HepG2 (cell line): ENCODE measurements around the gene TACC2. TPM values are rescaled to one million over a fixed set of nuclear protein-coding genes. Genes with fewer than 3 reads are reported as not detected.

Experiments
- ARNT2 ChIP-seq: sonication (generic); formaldehyde crosslinking; IDR thresholded peaks from 2 replicates; pipeline ENCODE4 v1.8.0; 2022; ENCODE audit warnings: mild to moderate bottlenecking, low read depth, missing genetic modification reagents, moderate library complexity
- ARNTL ChIP-seq: sonication (generic); formaldehyde crosslinking; IDR thresholded peaks from 2 replicates; pipeline ENCODE4 v1.4.0; 2020; ENCODE audit warnings: mild to moderate bottlenecking, missing genetic modification reagents
- ATF1 ChIP-seq: IDR thresholded peaks from 2 replicates; pipeline ENCODE4 v1.6.1; 2016; ENCODE audit warnings: mild to moderate bottlenecking, control low read depth
- FOSL2 ChIP-seq: sonication (generic); formaldehyde crosslinking; IDR thresholded peaks from 2 replicates; pipeline ENCODE4 v1.4.0; 2020; ENCODE audit warnings: missing genetic modification reagents
- HDAC1 ChIP-seq: sonication (generic); formaldehyde crosslinking; IDR thresholded peaks from 2 replicates; pipeline ENCODE4 v1.5.1; 2020; ENCODE audit warnings: mild to moderate bottlenecking, missing genetic modification reagents
- IKZF4 ChIP-seq: sonication (generic); formaldehyde crosslinking; IDR thresholded peaks from 2 replicates; pipeline ENCODE4 v1.5.1; 2020; ENCODE audit warnings: borderline replicate concordance, mild to moderate bottlenecking, low read depth, missing genetic modification reagents; ENCODE audit errors: not compliant biosample characterization
- ISX ChIP-seq: sonication (generic); formaldehyde crosslinking; conservative IDR thresholded peaks from 2 replicates; pipeline ENCODE4 v1.5.0; 2020; ENCODE audit warnings: missing genetic modification reagents
- MTA1 ChIP-seq: sonication (generic); formaldehyde crosslinking; IDR thresholded peaks from 2 replicates; pipeline ENCODE4 v1.4.0; 2020; ENCODE audit warnings: missing genetic modification reagents, mild to moderate bottlenecking, borderline replicate concordance
- MXI1 ChIP-seq: IDR thresholded peaks from 3 replicates; pipeline ENCODE4 v1.6.1; 2012; ENCODE audit warnings: low read depth, low read length, inconsistent platforms, borderline replicate concordance
- NFRKB ChIP-seq: fragments of 450-650 bp; IDR thresholded peaks from 2 replicates; pipeline ENCODE4 v1.6.1; 2017
- RAD21 ChIP-seq: fragments of 450-650 bp; formaldehyde crosslinking; IDR thresholded peaks from 2 replicates; pipeline ENCODE4 v1.5.0; 2020; ENCODE audit warnings: mild to moderate bottlenecking
- REL ChIP-seq: sonication (generic); formaldehyde crosslinking; conservative IDR thresholded peaks from 2 replicates; pipeline ENCODE4 v1.8.0; 2022; ENCODE audit warnings: mild to moderate bottlenecking, missing genetic modification reagents, moderate library complexity
- RXRA ChIP-seq: sonication (generic); formaldehyde crosslinking; IDR thresholded peaks from 2 replicates; pipeline ENCODE4 v1.5.1; 2020; ENCODE audit warnings: missing genetic modification reagents
- SOX6 ChIP-seq, 2 experiments: fragments of 450-650 bp in 1 of 2; sonication (generic) in 1 of 2; formaldehyde crosslinking in 1 of 2; IDR thresholded peaks; 2 replicates each; pipeline versions ENCODE4 v1.4.0 to v1.6.1; 2017 to 2020; ENCODE audit warnings: antibody characterized with exemption in 1 of 2, mild to moderate bottlenecking in 1 of 2, missing genetic modification reagents in 1 of 2
- SP4 ChIP-seq: sonication (generic); formaldehyde crosslinking; IDR thresholded peaks from 2 replicates; pipeline ENCODE4 v1.8.1; 2023; ENCODE audit warnings: mild to moderate bottlenecking, missing genetic modification reagents
- ZBTB42 ChIP-seq: sonication (generic); formaldehyde crosslinking; IDR thresholded peaks from 2 replicates; pipeline ENCODE4 v1.5.0; 2020; ENCODE audit warnings: mild to moderate bottlenecking, missing genetic modification reagents
- ZFP36L1 ChIP-seq: sonication (generic); formaldehyde crosslinking; IDR thresholded peaks from 2 replicates; pipeline ENCODE4 v1.8.0; 2022; ENCODE audit warnings: mild to moderate bottlenecking, missing genetic modification reagents, moderate library complexity
- ZFX ChIP-seq: sonication (generic); formaldehyde crosslinking; IDR thresholded peaks from 2 replicates; pipeline ENCODE4 v1.4.0; 2020; ENCODE audit warnings: mild to moderate bottlenecking, low read depth, missing genetic modification reagents, moderate library complexity
- ZNF160 ChIP-seq: sonication (generic); formaldehyde crosslinking; IDR thresholded peaks from 2 replicates; pipeline ENCODE4 v1.8.0; 2022; ENCODE audit warnings: mild to moderate bottlenecking, inconsistent platforms, missing genetic modification reagents
- ZNF264 ChIP-seq: sonication (generic); formaldehyde crosslinking; IDR thresholded peaks from 2 replicates; pipeline ENCODE4 v1.4.0; 2020; ENCODE audit warnings: missing genetic modification reagents
- ZNF274 ChIP-seq: sonication (generic); formaldehyde crosslinking; IDR thresholded peaks from 2 replicates; pipeline ENCODE4 v1.5.1; 2020; ENCODE audit warnings: mild to moderate bottlenecking, missing genetic modification reagents
- ZNF563 ChIP-seq: sonication (generic); formaldehyde crosslinking; IDR thresholded peaks from 2 replicates; pipeline ENCODE4 v1.8.0; 2022; ENCODE audit warnings: mild to moderate bottlenecking, moderate library complexity, missing genetic modification reagents
- ZNF589 ChIP-seq: sonication (generic); formaldehyde crosslinking; conservative IDR thresholded peaks from 2 replicates; pipeline ENCODE4 v1.8.0; 2022; ENCODE audit warnings: mild to moderate bottlenecking, moderate library complexity, missing genetic modification reagents
- ZNF605 ChIP-seq: sonication (generic); formaldehyde crosslinking; IDR thresholded peaks from 2 replicates; pipeline ENCODE4 v1.8.0; 2022; ENCODE audit warnings: mild to moderate bottlenecking, missing genetic modification reagents
- ZNF746 ChIP-seq: sonication (generic); formaldehyde crosslinking; IDR thresholded peaks from 2 replicates; pipeline ENCODE4 v1.8.0; 2022; ENCODE audit warnings: mild to moderate bottlenecking, missing genetic modification reagents
- ZNF775 ChIP-seq: sonication (generic); formaldehyde crosslinking; IDR thresholded peaks from 2 replicates; pipeline ENCODE4 v1.4.0; 2020; ENCODE audit warnings: missing genetic modification reagents, mild to moderate bottlenecking, moderate library complexity, borderline replicate concordance
- ZNF816 ChIP-seq: sonication (generic); formaldehyde crosslinking; IDR thresholded peaks from 2 replicates; pipeline ENCODE4 v1.8.0; 2022; ENCODE audit warnings: missing genetic modification reagents, mild to moderate bottlenecking, borderline replicate concordance
- ZSCAN30 ChIP-seq: sonication (generic); formaldehyde crosslinking; IDR thresholded peaks from 2 replicates; pipeline ENCODE4 v1.5.0; 2020; ENCODE audit warnings: mild to moderate bottlenecking, missing genetic modification reagents
- polyA plus RNA-seq, 8 experiments: library from polyadenylated mRNA; depleted of rRNA in 3 of 8; stranded (reverse) in 7 of 8; unstranded in 1 of 8; fragments of >200 nt; fragmentation: Illumina TruSeq in 4 of 8; extraction: Trizol in 4 of 8; gene quantifications; 2 replicates each; pipeline versions ENCODE4 v1.2.1 to v1.2.3, GENCODE V29; 2011 to 2016; ENCODE audit warnings: low read depth in 4 of 8, missing spikeins in 1 of 8, mixed read lengths in 1 of 8; ENCODE audit not compliant: insufficient read depth in 1 of 8
- total RNA-seq, 5 experiments: library from RNA; depleted of rRNA; stranded (reverse); fragments of >200 nt; fragmentation: Illumina TruSeq; extraction: Trizol; gene quantifications; 2 replicates each; pipeline ENCODE4 v1.2.3, GENCODE V29; 2016; ENCODE audit warnings: low read depth in 1 of 5
- TF ChIP-seq, protein P1 (sequence below): IDR thresholded peaks from 2 replicates; pipeline ENCODE4 v1.6.1; 2016; ENCODE audit warnings: low read depth, borderline replicate concordance
- TF ChIP-seq, protein P2 (sequence below): sonication (generic); formaldehyde crosslinking; conservative IDR thresholded peaks from 2 replicates; pipeline ENCODE4 v1.8.0; 2022; ENCODE audit warnings: mild to moderate bottlenecking, moderate library complexity, missing genetic modification reagents

The TACC2 gene
- total and polyA plus RNA-seq, 2 of the 13 experiments (the other 11 are each of a cell fraction or from before 2014, with no cell fraction given) = 11.8 to 16.0 TPM

DNA sequence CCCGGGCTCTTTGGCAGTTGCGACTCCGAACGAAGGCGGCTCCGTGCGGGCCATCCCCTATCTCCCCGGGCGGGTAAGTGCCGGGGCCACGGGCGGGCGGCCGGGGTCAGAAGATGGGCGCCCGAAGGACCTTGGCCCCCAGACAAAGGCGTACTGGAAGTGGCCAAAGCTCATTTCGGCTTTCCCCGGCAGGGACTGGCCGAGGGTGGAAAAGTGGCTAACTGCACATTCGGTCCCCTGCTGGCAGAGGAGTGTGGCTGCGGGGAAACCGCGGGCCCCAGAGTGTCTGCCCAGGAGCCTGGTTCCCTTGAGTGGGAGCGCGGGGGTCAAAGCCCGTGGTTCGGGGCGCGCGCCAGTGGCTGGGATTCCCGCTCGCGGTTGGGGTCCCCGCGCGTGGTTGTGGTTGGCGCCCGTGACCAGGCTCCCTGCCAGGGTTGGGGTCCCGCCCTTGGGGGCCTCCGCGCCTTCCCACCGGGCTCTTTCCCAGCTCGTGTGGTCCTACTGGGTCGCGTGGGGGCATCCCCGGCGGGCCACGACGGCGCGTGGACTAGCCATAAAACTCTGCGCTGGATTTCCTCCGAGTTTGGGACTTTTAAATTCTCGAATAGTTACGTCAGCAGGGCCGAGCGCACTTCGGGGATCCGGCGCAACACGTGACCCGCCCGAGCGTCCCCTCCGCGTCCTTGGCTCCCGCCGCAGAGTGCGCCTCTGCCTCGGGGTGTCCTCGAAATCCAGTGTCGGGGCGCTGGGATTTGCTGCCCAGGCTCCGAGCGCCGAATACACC lies 124.4 kb downstream of the TACC2 start (continued):
- no peak for TF ChIP-seq SP4
- peak; percentile 38; the same call in 1 of the 2 replicates for TF ChIP-seq ZNF563 (CRISPR knock-in tag)
- peak; percentile 45 for TF ChIP-seq ZNF746 (CRISPR knock-in tag)
- TF ChIP-seq ZNF589 (CRISPR knock-in tag) = peak; percentile 28; the same call in 1 of the 2 replicates
- TF ChIP-seq RXRA (CRISPR knock-in tag) = peak; percentile 59; the same call in 1 of the 2 replicates
- TF ChIP-seq, protein P1, sequence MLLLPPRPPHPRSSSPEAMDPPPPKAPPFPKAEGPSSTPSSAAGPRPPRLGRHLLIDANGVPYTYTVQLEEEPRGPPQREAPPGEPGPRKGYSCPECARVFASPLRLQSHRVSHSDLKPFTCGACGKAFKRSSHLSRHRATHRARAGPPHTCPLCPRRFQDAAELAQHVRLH (CRISPR knock-in tag) = 0 out of 2 replicates have a peak, but pooled peaks have one; percentile 6
- TF ChIP-seq ZNF605 = peak; percentile 71; the same call in 1 of the 2 replicates
- peak; percentile 69 for TF ChIP-seq RAD21 (CRISPR knock-in tag)
- peak; percentile 88 for TF ChIP-seq ARNTL
- TF ChIP-seq ZNF274 = 0 out of 2 replicates have a peak, but pooled peaks have one; percentile 9
- no peak for TF ChIP-seq SOX6 (IDR thresholded peaks at IDR 0.05)
- peak; percentile 73 for TF ChIP-seq SOX6 (CRISPR knock-in tag; IDR thresholded peaks at IDR 0.05)
- TF ChIP-seq NFRKB = no peak
- peak; percentile 79 for TF ChIP-seq ZFX (CRISPR knock-in tag)
- TF ChIP-seq ZSCAN30 (CRISPR knock-in tag) = no peak; the same call in 1 of the 2 replicates
- peak; percentile 69; the same call in 1 of the 2 replicates for TF ChIP-seq REL (CRISPR knock-in tag)
- TF ChIP-seq ISX (CRISPR knock-in tag) = no peak
- TF ChIP-seq ZNF816 (CRISPR knock-in tag) = 0 out of 2 replicates have a peak, but pooled peaks have one; percentile 35
- peak; percentile 21; the same call in 1 of the 3 replicates for TF ChIP-seq MXI1
- no peak for TF ChIP-seq ATF1 (CRISPR knock-in tag)
- TF ChIP-seq HDAC1 = peak; percentile 41; the same call in 1 of the 2 replicates
- TF ChIP-seq ZNF775 = 0 out of 2 replicates have a peak, but pooled peaks have one; percentile 33
- TF ChIP-seq ARNT2 (CRISPR knock-in tag) = peak; percentile 53
- TF ChIP-seq ZNF160 = peak; percentile 29; the same call in 1 of the 2 replicates
- TF ChIP-seq, protein P2, sequence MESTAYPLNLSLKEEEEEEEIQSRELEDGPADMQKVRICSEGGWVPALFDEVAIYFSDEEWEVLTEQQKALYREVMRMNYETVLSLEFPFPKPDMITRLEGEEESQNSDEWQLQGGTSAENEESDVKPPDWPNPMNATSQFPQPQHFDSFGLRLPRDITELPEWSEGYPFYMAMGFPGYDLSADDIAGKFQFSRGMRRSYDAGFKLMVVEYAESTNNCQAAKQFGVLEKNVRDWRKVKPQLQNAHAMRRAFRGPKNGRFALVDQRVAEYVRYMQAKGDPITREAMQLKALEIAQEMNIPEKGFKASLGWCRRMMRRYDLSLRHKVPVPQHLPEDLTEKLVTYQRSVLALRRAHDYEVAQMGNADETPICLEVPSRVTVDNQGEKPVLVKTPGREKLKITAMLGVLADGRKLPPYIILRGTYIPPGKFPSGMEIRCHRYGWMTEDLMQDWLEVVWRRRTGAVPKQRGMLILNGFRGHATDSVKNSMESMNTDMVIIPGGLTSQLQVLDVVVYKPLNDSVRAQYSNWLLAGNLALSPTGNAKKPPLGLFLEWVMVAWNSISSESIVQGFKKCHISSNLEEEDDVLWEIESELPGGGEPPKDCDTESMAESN (CRISPR knock-in tag) = peak; percentile 16; the same call in 1 of the 2 replicates
- peak; percentile 81; the same call in 1 of the 2 replicates for TF ChIP-seq MTA1 (CRISPR knock-in tag)
- peak; percentile 40; the same call in 1 of the 2 replicates for TF ChIP-seq ZNF264 (CRISPR knock-in tag)
- TF ChIP-seq IKZF4 (CRISPR knock-in tag) = no peak
- peak; percentile 60; the same call in 1 of the 2 replicates for TF ChIP-seq ZFP36L1 (CRISPR knock-in tag)
- TF ChIP-seq FOSL2 (CRISPR knock-in tag) = peak; percentile 29; the same call in 1 of the 2 replicates
- TF ChIP-seq ZBTB42 (CRISPR knock-in tag) = 0 out of 2 replicates have a peak, but pooled peaks have one; percentile 67
